Activated CD8-positive, alpha-beta memory T cell treated with anti-CD3 and anti-CD28 coated beads for 1 hour (primary cell): ENCODE results near the gene TFB1M.
A peak's percentile ranks its signal among the peaks of the same experiment; 100 is the strongest.
"Not testable (repeated sequence)": the region's sequence is repeated elsewhere in the genome, so short reads cannot be mapped to it uniquely, and the experiment has no call there.

Source experiments
- DNase-seq, 2 donors: peaks; one replicate each; pipeline ENCODE4 v3.0.0-alpha.2; 2020; ENCODE audit warnings: low read depth in 1 of 2; ENCODE audit errors: extremely low read depth in 1 of 2

TFB1M gene

DNA sequence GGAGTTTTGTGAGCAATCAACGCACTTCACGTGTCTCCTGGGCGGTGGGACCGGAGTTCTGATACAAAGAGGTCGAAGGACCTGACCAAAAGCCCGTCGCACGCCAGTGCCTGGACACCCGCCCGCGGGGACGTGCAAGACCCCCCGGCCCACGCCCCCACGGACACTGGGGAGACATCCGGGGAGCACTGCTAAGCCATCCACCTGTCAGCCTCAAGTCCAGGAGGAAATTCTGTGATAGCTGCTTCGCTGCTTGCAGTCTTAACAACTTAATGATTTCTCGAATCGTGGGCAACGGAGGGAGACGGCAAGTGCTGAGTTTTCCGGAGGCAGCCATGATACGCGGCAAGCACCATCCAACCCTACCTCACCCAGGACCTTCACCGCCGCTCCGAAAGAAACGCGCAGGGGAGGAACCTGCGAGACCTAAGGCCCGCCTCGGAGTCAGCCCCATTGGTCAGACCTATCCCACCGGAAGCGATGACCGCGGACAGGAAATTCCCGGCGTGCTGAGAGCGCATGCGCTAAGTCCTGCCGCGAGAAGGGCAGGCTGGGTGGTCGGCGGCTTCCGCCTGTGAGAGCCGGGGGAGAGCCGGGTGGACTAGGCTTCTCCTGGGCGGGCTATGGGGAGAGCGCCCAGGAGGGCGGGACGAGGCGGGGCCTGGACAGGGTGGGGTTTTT lies at the start of gene TFB1M:
TSS of gene TFB1M (minus strand) at position 393 of the 681 bp plus-strand sequence. CDS start at position 337, 56 bp downstream.
- DNase-seq = peak; percentile 94 to 95

GRCh38 chr6:155364021-155364420 lies 49.7 kb upstream of the TFB1M start:
- not testable (repeated sequence) for DNase-seq

DNA sequence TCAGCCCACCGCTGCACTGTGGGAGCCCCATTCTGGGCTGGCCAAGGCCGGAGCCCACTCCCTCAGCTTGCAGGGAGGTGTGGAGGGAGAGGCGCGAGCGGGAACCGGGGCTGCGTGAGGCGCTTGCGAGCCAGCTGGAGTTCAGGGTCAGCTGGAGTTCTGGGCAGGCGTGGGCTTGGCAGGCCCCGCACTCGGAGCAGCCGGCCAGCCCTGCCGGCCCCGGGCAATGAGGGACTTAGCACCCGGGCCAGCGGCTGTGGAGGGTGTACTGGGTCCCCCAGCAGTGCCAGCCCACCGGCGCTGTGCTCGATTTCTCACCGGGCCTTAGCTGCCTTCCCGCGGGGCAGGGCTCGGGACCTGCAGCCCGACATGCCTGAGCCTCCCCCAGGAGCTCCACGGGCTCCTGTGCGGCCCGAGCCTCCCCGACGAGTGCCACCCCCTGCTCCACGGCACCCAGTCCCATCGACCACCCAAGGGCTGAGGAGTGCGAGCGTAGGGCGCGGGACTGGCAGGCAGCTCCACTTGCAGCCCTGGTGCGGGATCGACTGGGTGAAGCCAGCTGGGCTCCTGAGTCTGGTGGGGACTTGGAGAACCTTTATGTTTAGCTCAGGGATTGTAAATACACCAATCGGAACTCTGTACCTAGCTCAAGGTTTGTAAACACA lies 48.8 kb upstream of the TFB1M start:
- not testable (repeated sequence) for DNase-seq

GRCh38 chr6:155354167-155354566 lies 39.9 kb upstream of the TFB1M start:
- no peak for DNase-seq

- no peak for DNase-seq
Measured at GRCh38 chr6:155352811-155353210, 38.5 kb upstream of the TFB1M start.

DNA sequence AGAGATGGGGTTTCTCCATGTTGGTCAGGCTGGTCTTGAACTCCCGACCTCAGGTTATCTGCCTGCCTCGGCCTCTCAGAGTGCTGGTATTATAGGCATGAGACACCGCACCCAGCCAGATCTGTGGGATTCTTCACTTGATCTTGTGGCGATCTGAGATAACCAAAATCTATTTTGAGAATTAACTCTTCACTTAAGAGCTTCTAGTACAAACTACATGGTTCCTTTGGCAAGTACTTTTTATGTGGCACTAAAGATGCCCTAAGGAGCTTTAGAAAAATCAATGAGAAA lies 37.8 kb upstream of the TFB1M start:
- no peak for DNase-seq

DNA sequence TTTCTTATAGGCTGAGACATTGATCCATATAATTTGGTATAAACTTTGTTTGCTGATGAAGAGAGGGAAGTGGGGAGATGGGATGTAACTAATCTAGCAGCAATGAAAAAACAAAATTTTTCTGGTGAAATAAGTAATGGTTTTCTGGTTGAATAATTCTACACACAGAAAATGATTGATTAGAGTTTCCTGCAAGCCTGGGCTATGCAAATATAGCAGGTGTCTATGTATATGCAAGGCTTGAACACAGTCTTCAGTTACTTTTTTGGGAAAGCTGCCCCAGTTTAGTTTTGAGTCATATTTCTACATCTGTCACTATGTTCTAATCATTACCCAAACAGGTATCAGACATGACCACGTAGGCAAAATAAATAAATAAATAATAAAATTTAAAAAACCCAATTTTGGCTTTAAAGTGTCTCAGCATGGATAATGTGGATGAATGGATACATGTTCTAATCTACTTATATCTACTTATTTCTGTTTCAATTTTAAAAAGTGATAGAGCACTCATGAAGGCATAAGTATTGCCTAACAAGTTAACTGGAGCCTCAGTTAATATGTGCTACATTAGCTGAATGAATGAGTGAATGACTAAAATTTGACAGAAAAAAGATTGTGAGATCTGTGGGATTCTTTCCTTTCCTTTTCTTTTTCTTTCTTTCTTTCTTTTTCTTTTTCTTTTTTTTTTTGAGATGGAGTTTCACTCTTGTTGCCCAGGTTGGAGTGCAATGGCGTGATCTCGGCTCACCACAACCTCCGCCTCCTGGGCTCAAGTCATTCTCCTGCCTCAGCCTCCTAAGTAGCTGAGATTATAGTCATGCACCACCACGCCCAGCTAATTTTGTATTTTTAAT lies 37.2 kb upstream of the TFB1M start:
- no peak for DNase-seq

- DNase-seq = no peak
Measured at GRCh38 chr6:155349956-155350355, 35.7 kb upstream of the TFB1M start.

DNA sequence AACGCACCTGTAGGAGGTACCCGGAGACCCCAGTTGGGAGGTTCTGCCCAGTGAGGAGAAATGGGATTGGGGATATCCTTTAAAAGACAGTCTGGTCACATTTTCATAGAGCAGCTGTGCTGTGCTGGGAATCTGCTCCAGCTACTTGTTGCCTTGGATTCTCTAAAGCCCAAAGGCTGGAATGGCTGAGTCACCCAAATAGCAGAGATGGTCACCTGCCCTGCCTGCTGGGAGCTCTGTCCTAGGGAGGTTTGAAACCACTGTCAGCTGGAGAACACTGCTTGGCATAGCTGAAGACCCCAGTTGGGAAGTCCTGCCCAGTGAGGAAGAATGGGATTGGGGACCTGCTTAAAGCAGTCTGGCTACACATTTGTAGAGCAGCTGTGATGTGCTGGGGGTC lies 34.8 kb upstream of the TFB1M start:
- no peak for DNase-seq

- DNase-seq = no peak
Measured at GRCh38 chr6:155347800-155348199, 33.5 kb upstream of the TFB1M start.

- DNase-seq = no peak
Measured at GRCh38 chr6:155346957-155347356, 32.7 kb upstream of the TFB1M start.

DNA sequence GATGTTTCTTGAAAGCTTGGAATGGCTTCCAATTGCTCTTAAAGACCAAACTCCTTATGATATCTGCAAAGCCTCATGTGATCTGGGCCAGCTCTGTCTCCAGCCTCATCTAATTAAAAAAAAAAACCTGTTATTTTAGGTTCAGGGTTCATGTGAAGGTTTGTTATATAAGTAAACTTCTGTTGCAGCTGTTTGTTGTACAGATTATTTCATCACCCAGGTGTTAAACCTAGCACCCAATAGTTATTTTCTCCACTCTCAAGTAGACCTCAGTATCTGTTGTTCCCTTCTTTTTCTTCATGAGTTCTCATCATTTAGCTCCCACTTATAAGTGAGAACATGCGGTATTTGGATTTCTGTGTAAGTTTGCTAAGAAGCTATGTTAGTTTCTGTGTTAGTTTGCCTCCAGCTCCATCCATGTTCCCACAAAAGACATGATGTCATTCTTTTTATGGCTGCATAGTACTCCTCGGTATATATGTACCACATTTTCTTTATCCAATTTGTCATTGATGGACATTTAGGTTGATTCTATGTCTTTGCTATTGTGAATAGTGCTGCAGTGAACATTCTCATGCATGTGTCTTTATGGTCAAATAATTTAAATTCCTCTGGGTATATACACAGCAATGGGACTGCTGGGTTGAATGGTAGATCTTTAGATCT lies 30.2 kb upstream of the TFB1M start:
- DNase-seq = no peak

DNA sequence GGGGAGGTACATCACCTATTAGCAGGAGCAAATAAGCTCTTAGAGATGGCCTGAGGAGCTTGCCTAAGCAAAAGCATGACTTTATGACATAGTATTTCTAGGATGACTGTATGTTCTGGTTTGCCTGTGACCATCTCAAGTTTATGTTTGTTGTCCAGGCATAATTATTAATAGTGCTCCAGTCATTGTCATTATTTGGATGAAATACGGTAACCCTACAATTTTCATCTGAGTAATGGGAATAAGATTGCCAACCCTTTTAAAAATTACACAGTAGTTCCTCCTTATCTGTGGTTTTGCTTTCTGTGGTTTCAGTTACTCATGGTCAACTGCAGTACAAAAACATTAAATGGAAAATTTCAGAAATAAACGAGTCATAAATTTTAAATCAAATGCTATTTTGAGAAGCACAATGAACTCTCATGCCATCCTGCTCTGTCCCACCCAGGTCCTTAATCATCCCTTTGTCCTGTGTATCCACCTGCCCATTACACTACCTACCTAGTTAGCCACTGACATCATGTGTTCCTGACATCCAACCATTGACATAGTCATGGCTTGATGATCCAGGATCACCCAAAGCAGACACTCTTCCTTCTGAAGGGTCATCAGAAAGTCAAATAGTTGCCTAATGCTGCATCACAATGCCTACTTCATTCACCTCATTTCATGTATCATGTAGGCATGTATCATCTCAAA lies 27.0 kb upstream of the TFB1M start:
- DNase-seq = no peak

DNA sequence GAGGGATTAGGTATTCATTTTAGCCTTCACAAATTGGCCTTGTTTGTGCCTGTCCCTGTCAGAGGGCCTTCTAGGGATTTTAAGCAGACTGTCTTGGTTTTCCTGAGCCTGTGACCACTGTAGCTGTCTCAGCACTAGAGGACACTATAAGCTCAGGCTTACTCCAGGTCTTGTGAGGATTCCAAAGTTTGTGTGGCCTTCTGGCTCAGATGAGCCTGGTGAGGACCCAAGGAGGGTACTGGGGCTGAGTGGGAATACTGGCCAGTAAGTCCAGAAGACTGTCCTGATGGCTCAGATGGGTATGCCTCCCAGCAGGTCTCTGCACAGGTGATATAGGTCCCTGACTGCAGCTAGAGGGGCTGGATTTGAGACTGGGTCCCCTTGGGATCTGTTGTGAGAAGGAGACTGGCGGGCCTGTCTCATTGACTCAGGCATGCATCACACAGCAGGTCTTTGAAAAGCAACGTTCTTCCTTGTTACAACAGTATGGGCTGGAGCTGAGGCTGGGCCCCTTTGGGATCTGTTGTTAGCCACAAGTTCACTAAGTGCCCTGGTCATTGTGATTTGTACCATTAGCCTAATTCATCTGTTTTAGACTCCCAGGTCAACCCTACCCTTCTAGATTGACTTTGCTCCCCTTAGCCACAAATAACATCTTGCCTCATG lies 26.3 kb upstream of the TFB1M start:
- no peak for DNase-seq

GRCh38 chr6:155339929-155340328 lies 25.6 kb upstream of the TFB1M start:
- DNase-seq = not testable (repeated sequence)

DNA sequence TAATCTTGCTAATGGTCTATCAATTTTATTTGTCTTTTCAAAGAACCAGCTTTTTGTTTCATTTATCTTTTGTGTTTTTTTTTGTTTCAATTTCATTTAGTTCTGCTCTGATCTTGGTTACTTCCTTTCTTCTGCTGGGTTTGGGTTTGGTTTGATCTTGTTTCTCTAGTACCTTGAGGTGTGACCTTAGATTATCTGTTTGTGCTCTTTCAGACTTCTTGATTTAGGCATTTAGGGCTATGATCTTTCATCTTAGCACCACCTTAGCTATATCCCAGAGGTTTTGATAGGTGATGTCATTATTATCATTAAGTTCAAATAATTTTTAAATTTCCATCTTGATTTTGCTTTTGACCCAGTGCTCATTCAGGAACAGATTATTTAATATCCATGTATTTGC lies 24.0 kb upstream of the TFB1M start:
- not testable (repeated sequence) for DNase-seq

DNA sequence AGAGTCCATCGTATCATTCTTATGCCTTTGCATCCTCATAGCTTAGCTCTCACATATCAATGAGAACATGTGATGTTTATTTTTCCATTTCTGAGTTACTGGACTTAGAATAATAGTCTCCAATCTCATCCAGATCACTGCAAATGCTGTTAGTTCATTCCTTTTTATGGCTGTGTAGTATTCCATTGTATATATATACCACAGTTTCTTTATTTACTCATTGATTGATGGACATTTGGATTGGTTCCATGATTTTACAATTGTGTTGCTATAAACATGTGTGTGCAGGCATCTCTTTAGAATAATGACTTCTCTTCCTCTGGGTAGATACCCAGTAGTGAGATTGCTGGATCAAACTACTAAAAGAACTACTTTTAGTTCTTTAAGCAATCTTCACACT lies 21.0 kb upstream of the TFB1M start:
- DNase-seq = no peak

DNA sequence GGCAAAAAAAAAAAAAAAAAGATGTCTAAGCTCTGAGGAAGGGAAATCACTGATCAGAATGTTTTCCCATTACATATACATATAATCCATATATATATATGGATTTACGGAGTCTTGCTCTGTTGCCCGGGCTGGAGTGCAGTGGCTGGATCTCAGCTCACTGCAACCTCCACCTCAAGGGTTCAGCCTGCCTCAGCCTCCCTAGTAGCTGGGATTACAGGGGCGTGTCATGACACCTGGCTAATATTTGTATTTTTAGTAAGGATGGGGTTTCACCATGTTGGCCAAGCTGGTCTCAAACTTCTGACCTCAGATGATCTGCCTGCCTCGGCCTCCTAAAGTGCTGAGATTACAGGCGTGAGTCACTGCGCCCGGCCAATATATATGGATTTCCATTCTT lies 19.8 kb upstream of the TFB1M start:
- not testable (repeated sequence) for DNase-seq

DNA sequence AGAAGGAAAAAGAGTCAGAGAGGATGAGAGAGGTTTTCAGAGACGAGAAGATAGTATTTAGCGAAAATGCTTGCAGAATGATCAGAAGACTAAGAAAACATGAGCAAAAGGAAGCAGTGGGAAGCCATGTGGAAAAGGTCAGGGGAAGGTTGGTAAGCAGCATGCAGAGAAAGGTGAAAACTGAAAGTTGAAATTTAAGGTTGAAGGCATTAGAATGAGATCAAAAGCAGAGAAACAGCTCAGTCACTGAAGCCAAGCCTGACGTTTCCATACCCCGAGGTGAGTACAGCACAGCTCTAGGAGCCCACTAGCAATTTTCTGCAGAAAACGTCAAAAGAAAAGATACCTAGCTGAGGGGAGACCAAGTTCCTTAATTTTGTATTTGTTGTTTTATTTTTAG lies 19.1 kb upstream of the TFB1M start:
- no peak for DNase-seq

GRCh38 chr6:155330922-155331321 lies 16.6 kb upstream of the TFB1M start:
- no peak for DNase-seq
